LNCAP (cell line): Measurements from ENCODE around the gene TMC4.

Experiments
- CTCF ChIP-seq: fragments of 450-650 bp; IDR thresholded peaks from 2 replicates; pipeline ENCODE4 v1.5.1; 2017; ENCODE audit warnings: mild to moderate bottlenecking

TMC4 gene

GRCh38 chr19:54172471-54173358 is at the start of gene TMC4:
TMC4 (minus strand) TSS chr19:54173160; CDS start chr19:54173117, 43 bp downstream.
- TF ChIP-seq CTCF = peak; percentile 38; the same call in 1 of the 2 replicates

GRCh38 chr19:54218960-54219661 is 46.2 kb upstream of the TMC4 start:
- no peak for TF ChIP-seq CTCF

- TF ChIP-seq CTCF = no peak
Observed at GRCh38 chr19:54218259-54218658, 45.3 kb upstream of the TMC4 start.

GRCh38 chr19:54216869-54217268 is 43.9 kb upstream of the TMC4 start:
- no peak for TF ChIP-seq CTCF

- no peak for TF ChIP-seq CTCF
Observed at GRCh38 chr19:54211235-54211634, 38.3 kb upstream of the TMC4 start.

- TF ChIP-seq CTCF = no peak
Observed at GRCh38 chr19:54209811-54210494, 37.0 kb upstream of the TMC4 start.

GRCh38 chr19:54209058-54209810 is 36.3 kb upstream of the TMC4 start:
- no peak for TF ChIP-seq CTCF
